ENCODE data around the gene AP2A2. TPM values are rescaled to one million over a fixed set of nuclear protein-coding genes. Genes with fewer than 3 reads are reported as not detected.

The AP2A2 gene
- total RNA-seq, 1 donor from 2014 or later = 89.1 TPM

- peaks cover 3% of the 10 kb centered on the region for H3K4me1 Mint-ChIP-seq
- H3K27me3 Mint-ChIP-seq (ENCODE audit: low read depth) = no peaks in the 10 kb centered on the region
- TF ChIP-seq, protein P1, sequence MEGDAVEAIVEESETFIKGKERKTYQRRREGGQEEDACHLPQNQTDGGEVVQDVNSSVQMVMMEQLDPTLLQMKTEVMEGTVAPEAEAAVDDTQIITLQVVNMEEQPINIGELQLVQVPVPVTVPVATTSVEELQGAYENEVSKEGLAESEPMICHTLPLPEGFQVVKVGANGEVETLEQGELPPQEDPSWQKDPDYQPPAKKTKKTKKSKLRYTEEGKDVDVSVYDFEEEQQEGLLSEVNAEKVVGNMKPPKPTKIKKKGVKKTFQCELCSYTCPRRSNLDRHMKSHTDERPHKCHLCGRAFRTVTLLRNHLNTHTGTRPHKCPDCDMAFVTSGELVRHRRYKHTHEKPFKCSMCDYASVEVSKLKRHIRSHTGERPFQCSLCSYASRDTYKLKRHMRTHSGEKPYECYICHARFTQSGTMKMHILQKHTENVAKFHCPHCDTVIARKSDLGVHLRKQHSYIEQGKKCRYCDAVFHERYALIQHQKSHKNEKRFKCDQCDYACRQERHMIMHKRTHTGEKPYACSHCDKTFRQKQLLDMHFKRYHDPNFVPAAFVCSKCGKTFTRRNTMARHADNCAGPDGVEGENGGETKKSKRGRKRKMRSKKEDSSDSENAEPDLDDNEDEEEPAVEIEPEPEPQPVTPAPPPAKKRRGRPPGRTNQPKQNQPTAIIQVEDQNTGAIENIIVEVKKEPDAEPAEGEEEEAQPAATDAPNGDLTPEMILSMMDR (IDR thresholded peaks at IDR 0.05; ENCODE audit: unreplicated experiment) = no peak
- no peak for DNase-seq (ENCODE audit: low spot score in 2 of 2, unreplicated experiment in 2 of 2)
- no peak overlapping the region for H3K4me3 Mint-ChIP-seq
- no peak overlapping the region for H3K27ac Mint-ChIP-seq
- H3K36me3 Mint-ChIP-seq = peaks cover 20% of the 10 kb centered on the region
- H3K9me3 Mint-ChIP-seq = no peaks in the 10 kb centered on the region
Measured at GRCh38 chr11:969651-970205, 44.1 kb downstream of the AP2A2 start.

- Mint-ChIP-seq H3K36me3 (peaks cover 22% of the 10 kb centered on the region), H3K4me1 (peaks cover 3% of the 10 kb centered on the region), H3K4me3 (no peak overlapping the region), H3K9me3 (no peaks in the 10 kb centered on the region), H3K27ac (no peak overlapping the region), H3K27me3 (ENCODE audit: low read depth) (no peaks in the 10 kb centered on the region)
- TF ChIP-seq, protein P1 (IDR thresholded peaks at IDR 0.05; ENCODE audit: unreplicated experiment) = no peak
- DNase-seq (ENCODE audit: low spot score in 2 of 2, unreplicated experiment in 2 of 2) = no peak
Measured at GRCh38 chr11:970319-970871, 44.7 kb downstream of the AP2A2 start.

GRCh38 chr11:971092-971690 lies 45.5 kb downstream of the AP2A2 start:
- H3K4me3 Mint-ChIP-seq = no peak overlapping the region
- peaks cover 24% of the 10 kb centered on the region for H3K36me3 Mint-ChIP-seq
- H3K27me3 Mint-ChIP-seq (ENCODE audit: low read depth) = no peaks in the 10 kb centered on the region
- no peak for DNase-seq (ENCODE audit: low spot score in 2 of 2, unreplicated experiment in 2 of 2)
- TF ChIP-seq, protein P1 (IDR thresholded peaks at IDR 0.05; ENCODE audit: unreplicated experiment) = no peak
- peaks cover 3% of the 10 kb centered on the region for H3K4me1 Mint-ChIP-seq
- H3K9me3 Mint-ChIP-seq = no peaks in the 10 kb centered on the region
- peak overlapping the region; percentile 44 for H3K27ac Mint-ChIP-seq

GRCh38 chr11:971731-972365 lies 46.2 kb downstream of the AP2A2 start:
- Mint-ChIP-seq H3K9me3 (no peaks in the 10 kb centered on the region), H3K4me1 (peaks cover 3% of the 10 kb centered on the region)

DNA sequence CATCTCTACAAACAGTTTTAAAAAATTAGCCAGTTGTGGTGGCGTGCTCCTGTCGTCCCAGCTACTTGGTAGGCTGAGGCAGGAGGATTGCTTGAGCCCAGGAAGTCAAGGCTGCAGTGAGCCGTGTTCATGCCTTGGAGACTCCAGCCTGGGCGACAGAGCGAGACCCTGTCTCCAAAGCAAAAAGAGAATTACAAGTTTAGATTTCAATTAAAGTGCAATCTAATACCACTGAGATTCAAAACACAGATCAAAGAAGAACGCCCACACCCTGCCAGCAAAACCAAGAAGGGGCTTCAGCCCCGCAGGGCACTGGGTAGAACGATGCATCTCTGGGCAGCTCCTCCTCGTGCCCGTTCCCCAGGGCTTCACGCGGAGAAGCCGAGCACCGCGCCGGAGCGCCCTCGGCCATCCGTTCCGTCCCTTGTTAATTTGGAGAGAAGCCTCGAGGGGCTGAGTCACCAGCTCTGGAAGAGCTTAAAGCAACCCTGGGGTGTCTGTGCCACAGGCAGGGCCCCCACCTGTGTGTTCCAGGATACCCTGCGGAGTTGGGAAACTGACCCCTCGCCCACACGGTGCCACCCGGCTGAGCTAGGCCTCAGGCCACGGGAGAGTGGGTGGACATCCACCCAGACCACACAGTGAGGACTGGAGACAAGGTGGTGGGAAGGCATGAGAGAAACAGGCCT lies 47.0 kb downstream of the AP2A2 start:
- TF ChIP-seq, protein P1 (IDR thresholded peaks at IDR 0.05; ENCODE audit: unreplicated experiment) = no peak
- no peak overlapping the region for H3K27ac Mint-ChIP-seq
- DNase-seq (ENCODE audit: low spot score in 2 of 2, unreplicated experiment in 2 of 2) = no peak
- H3K9me3 Mint-ChIP-seq = no peaks in the 10 kb centered on the region
- peaks cover 3% of the 10 kb centered on the region for H3K4me1 Mint-ChIP-seq
- peaks cover 24% of the 10 kb centered on the region for H3K36me3 Mint-ChIP-seq
- no peaks in the 10 kb centered on the region for H3K27me3 Mint-ChIP-seq (ENCODE audit: low read depth)
- H3K4me3 Mint-ChIP-seq = no peak overlapping the region

More at GRCh38 chr11:971731-972365, 46.2 kb downstream of the AP2A2 start:
- no peak overlapping the region for H3K4me3 Mint-ChIP-seq
- TF ChIP-seq, protein P1 (IDR thresholded peaks at IDR 0.05; ENCODE audit: unreplicated experiment) = no peak
- H3K36me3 Mint-ChIP-seq = peaks cover 24% of the 10 kb centered on the region
- peak overlapping the region; percentile 34 for H3K27ac Mint-ChIP-seq
- DNase-seq (ENCODE audit: low spot score in 2 of 2, unreplicated experiment in 2 of 2) = no peak
- no peaks in the 10 kb centered on the region for H3K27me3 Mint-ChIP-seq (ENCODE audit: low read depth)
